HuH-7 (cell line): ENCODE measurements around the gene PPP2R1B.
"Not testable (repeated sequence)": the region's sequence is repeated elsewhere in the genome, so short reads cannot be mapped to it uniquely, and the experiment has no call there.

Experiments used
- DNase-seq: peaks from one replicate; pipeline ENCODE4 v3.0.0; 2011; ENCODE audit warnings: low spot score

PPP2R1B gene

GRCh38 chr11:111726301-111726713, 39.9 kb downstream of the PPP2R1B start:
- DNase-seq = peak; percentile 65

- DNase-seq = no peak
These were observed 40.6 kb downstream of the PPP2R1B start for GRCh38 chr11:111725621-111726020.

- no peak for DNase-seq
These were observed 41.5 kb downstream of the PPP2R1B start for GRCh38 chr11:111724615-111725129.

GRCh38 chr11:111723595-111723994, 42.6 kb downstream of the PPP2R1B start:
- no peak for DNase-seq

GRCh38 chr11:111722501-111722900, 43.7 kb downstream of the PPP2R1B start:
- no peak for DNase-seq

- no peak for DNase-seq
These were observed 45.2 kb downstream of the PPP2R1B start for GRCh38 chr11:111720801-111721494.

GRCh38 chr11:111719379-111719778, 46.8 kb downstream of the PPP2R1B start:
- no peak for DNase-seq

- DNase-seq = no peak
These were observed 47.3 kb downstream of the PPP2R1B start for GRCh38 chr11:111718859-111719258.

GRCh38 chr11:111718436-111718835, 47.8 kb downstream of the PPP2R1B start:
- no peak for DNase-seq

- not testable (repeated sequence) for DNase-seq
These were observed 48.5 kb downstream of the PPP2R1B start for GRCh38 chr11:111717660-111718059.

- no peak for DNase-seq
These were observed 50.9 kb downstream of the PPP2R1B start for GRCh38 chr11:111715142-111715816.

- no peak for DNase-seq
These were observed 51.7 kb downstream of the PPP2R1B start for GRCh38 chr11:111714522-111714921.

- DNase-seq = no peak
These were observed 58.5 kb downstream of the PPP2R1B start for GRCh38 chr11:111707691-111708067.

GRCh38 chr11:111707039-111707690, 59.0 kb downstream of the PPP2R1B start:
- DNase-seq = no peak

- DNase-seq = no peak
These were observed 62.6 kb downstream of the PPP2R1B start for GRCh38 chr11:111703576-111703975.

GRCh38 chr11:111702623-111703022, 63.6 kb downstream of the PPP2R1B start:
- no peak for DNase-seq

GRCh38 chr11:111700162-111700561, 66.0 kb downstream of the PPP2R1B start:
- no peak for DNase-seq

- no peak for DNase-seq
These were observed 66.5 kb downstream of the PPP2R1B start for GRCh38 chr11:111699579-111700156.

- DNase-seq = no peak
These were observed 67.2 kb downstream of the PPP2R1B start for GRCh38 chr11:111698852-111699559.

GRCh38 chr11:111697933-111698371, 68.2 kb downstream of the PPP2R1B start:
- no peak for DNase-seq

- no peak for DNase-seq
These were observed 69.6 kb downstream of the PPP2R1B start for GRCh38 chr11:111696556-111696955.

- DNase-seq = no peak
These were observed 71.3 kb downstream of the PPP2R1B start for GRCh38 chr11:111694851-111695250.
